Measurements from ENCODE around the gene UBE2R2. TPM values are rescaled to one million over a fixed set of nuclear protein-coding genes. Genes with fewer than 3 reads are reported as not detected.
A peak's percentile ranks its signal among the peaks of the same experiment; 100 is the strongest.

Gene UBE2R2
- total RNA-seq, 1 donor from 2014 or later = 55.9 TPM

DNA sequence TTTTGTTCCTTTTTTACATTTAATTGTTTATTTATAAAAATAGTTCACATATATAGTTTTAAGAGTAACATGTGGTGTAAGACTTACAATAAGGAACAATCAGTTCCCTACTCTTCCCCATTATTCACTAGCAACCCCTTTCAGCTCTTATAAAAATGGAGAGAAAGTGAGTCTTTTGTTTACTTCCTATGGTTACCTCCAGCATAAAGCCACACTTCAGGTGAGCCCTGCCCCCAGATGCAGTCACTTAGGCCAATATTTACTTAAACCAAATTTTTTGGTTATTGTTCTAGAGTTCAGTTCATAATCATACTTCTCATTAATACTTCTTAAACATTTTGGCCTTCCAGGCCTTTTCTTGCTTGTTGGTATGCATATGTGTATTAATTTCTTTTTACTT lies 33.7 kb downstream of the UBE2R2 start:
- Mint-ChIP-seq H3K27ac (no peak overlapping the region), H3K36me3 (peaks cover 13% of the 10 kb centered on the region), H3K9me3 (no peaks in the 10 kb centered on the region), H3K27me3 (no peaks in the 10 kb centered on the region), H3K4me3 (no peak overlapping the region), H3K4me1 (ENCODE audit: unreplicated experiment) (peaks cover 22% of the 10 kb centered on the region)
- DNase-seq (ENCODE audit: extremely low spot score, unreplicated experiment) = no peak
- TF ChIP-seq, protein P1, sequence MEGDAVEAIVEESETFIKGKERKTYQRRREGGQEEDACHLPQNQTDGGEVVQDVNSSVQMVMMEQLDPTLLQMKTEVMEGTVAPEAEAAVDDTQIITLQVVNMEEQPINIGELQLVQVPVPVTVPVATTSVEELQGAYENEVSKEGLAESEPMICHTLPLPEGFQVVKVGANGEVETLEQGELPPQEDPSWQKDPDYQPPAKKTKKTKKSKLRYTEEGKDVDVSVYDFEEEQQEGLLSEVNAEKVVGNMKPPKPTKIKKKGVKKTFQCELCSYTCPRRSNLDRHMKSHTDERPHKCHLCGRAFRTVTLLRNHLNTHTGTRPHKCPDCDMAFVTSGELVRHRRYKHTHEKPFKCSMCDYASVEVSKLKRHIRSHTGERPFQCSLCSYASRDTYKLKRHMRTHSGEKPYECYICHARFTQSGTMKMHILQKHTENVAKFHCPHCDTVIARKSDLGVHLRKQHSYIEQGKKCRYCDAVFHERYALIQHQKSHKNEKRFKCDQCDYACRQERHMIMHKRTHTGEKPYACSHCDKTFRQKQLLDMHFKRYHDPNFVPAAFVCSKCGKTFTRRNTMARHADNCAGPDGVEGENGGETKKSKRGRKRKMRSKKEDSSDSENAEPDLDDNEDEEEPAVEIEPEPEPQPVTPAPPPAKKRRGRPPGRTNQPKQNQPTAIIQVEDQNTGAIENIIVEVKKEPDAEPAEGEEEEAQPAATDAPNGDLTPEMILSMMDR (conservative IDR thresholded peaks at IDR 0.05) = no peak

DNA sequence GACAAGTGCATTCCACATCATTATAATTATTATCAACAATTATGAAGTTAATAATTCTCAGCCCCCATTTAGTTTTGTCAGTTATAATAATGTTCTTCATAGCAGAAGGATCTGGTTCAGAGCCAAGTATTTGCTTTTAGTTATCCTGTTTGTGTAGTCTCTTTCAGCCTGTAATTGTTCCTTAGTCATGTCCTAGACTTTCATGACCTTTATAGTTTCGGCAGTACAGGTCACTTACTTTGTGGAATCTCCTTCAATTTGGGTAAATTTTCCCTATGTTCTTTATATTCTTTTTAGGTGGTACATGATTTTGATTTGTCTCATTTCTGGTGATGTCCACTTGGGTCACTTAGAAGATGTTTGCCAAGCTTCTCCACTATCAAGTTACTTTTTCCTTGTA lies 34.3 kb downstream of the UBE2R2 start:
- Mint-ChIP-seq H3K36me3 (peaks cover 11% of the 10 kb centered on the region), H3K27me3 (no peaks in the 10 kb centered on the region), H3K4me3 (no peak overlapping the region), H3K4me1 (ENCODE audit: unreplicated experiment) (peaks cover 25% of the 10 kb centered on the region), H3K9me3 (no peaks in the 10 kb centered on the region), H3K27ac (peak overlapping the region; percentile 32)
- DNase-seq (ENCODE audit: extremely low spot score, unreplicated experiment) = no peak
- TF ChIP-seq, protein P1 (conservative IDR thresholded peaks at IDR 0.05) = no peak

DNA sequence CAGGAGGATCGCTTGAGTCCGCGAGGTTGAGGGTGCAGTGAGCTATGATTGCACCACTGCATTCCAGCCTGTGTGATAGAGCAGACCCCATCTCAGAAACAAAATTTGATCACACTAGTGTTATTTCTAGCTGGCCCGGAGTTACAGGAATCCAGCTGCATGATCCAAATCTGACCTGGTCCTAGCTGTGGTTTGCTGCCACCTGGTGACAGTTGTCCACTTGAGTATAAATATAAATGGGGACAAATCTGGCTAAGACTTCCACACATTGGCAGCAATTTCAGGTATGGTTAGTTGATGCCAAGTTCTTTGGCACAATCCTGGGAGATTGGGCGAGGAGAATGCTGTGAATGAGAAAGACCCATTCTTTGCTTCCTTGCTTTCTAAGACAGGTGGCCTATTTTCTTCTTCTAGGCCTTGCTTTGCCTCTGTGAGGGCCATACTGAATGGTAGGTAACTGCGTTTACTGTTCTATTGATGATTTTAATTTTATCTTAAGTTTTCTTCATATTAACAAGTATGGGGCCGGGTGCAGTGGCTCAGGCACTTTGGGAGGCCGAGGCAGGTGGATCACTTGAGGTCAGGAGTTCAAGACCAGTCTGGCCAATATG lies 35.4 kb downstream of the UBE2R2 start:
- Mint-ChIP-seq H3K9me3 (no peaks in the 10 kb centered on the region), H3K27ac (peak overlapping the region; percentile 51)
- TF ChIP-seq, protein P1 (conservative IDR thresholded peaks at IDR 0.05) = peak; percentile 63

DNA sequence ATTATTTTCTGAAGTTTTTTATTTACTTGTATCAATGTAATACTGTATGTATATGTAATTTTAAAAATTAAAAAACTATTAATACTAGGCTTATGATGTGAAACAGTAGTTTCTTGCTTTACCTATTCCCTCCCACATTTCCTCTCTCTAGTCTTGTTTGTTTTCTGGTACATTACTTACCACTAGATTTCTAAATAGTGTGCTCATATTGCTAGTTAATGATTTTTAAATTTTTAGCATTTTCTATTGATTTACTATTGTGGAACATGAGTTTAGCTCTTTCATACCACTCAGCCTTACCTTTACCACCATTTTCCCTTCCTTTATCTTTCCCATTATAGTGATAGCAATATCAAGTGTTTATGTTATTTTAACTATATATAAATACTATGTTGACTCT lies 39.3 kb downstream of the UBE2R2 start:
- Mint-ChIP-seq H3K27me3 (no peaks in the 10 kb centered on the region), H3K27ac (no peak overlapping the region), H3K9me3 (no peaks in the 10 kb centered on the region), H3K4me3 (no peak overlapping the region), H3K4me1 (ENCODE audit: unreplicated experiment) (peaks cover 27% of the 10 kb centered on the region), H3K36me3 (peaks cover 19% of the 10 kb centered on the region)
- TF ChIP-seq, protein P1 (conservative IDR thresholded peaks at IDR 0.05) = no peak
- DNase-seq (ENCODE audit: extremely low spot score, unreplicated experiment) = no peak

More for the DNA sequence above, 35.4 kb downstream of the UBE2R2 start:
- no peaks in the 10 kb centered on the region for H3K27me3 Mint-ChIP-seq
- peaks cover 9% of the 10 kb centered on the region for H3K36me3 Mint-ChIP-seq
- no peak overlapping the region for H3K4me3 Mint-ChIP-seq
- peaks cover 24% of the 10 kb centered on the region for H3K4me1 Mint-ChIP-seq (ENCODE audit: unreplicated experiment)
- DNase-seq (ENCODE audit: extremely low spot score, unreplicated experiment) = no peak

DNA sequence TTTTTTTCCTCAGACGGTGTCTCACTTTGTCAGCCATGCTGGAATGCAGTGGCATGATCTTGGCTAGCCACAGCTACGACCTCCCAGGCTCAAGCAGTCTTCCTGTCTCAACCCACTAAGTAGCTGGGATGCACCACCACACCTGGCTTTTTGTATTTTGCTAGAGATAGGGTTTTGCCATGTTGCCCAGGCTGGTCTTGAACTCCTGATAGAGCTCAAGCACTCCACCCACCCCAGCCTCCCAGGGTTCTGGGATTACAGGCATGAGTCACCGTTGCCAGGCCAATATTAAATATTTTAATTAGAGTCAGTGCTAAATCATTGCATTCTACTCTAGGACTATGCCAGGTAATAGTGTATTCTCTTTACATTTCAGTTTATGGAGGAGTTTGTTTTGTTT lies 41.5 kb downstream of the UBE2R2 start:
- Mint-ChIP-seq H3K36me3 (peaks cover 23% of the 10 kb centered on the region), H3K4me1 (ENCODE audit: unreplicated experiment) (peaks cover 20% of the 10 kb centered on the region), H3K4me3 (no peak overlapping the region), H3K27ac (no peak overlapping the region), H3K27me3 (no peaks in the 10 kb centered on the region), H3K9me3 (no peaks in the 10 kb centered on the region)
- no peak for DNase-seq (ENCODE audit: extremely low spot score, unreplicated experiment)
- TF ChIP-seq, protein P1 (conservative IDR thresholded peaks at IDR 0.05) = no peak

Measured in type B pancreatic cell (in vitro differentiated cells).